ENCODE measurements around the gene PRICKLE1. TPM values are rescaled to one million over a fixed set of nuclear protein-coding genes. Genes with fewer than 3 reads are reported as not detected.

The PRICKLE1 gene
- total and polyA plus RNA-seq, 9 of the 15 experiments (the other 6 are each of a cell fraction or from before 2014, with no cell fraction given), result 0.22 to 0.85 (median 0.31) TPM

DNA sequence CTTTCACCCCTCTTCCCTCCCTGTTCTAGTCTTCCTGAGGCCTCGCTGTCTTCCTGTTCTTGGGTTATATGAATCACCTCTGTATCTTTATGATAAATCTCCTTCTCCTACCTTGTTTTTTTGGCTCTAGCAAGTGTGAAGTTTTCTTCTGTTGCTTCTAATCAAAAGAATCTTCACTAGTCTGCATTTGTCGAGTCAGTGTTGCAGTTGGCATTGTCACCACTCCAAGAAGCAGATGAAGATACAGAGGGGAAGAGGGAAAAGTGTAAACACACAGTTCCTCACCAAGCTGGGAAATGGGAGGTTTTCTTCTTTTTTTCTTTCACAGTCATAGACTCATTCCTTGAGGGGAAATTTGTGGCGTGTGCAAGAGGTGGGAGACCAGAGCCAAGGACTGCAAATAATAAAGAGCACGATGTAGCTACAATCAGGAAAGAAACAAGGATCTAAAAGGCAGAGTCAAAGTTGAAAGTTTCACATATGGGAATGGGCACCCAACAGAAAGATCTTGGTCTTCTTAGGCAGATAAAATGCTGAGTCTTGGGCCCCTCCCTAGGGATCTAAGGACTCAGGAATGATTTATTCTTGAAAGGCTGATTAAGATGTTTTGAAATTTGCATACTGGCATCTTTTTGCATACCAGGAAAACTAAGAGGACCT, 22.2 kb upstream of the PRICKLE1 start:
- no peaks in the 10 kb centered on the region for H3K79me2 ChIP-seq (ENCODE audit: control insufficient read depth, insufficient read depth, low read length)
- ATAC-seq, result no peak
- FAIRE-seq, result no peak
- H3K27ac ChIP-seq (ENCODE audit: extremely low read depth, low read depth, low read length), result no peak overlapping the region
- ChIA-PET CTCF (ENCODE audit: low intra/inter-chr PET ratio) (no interaction called here), POLR2A (no interaction called here)
- no peak overlapping the region for H3K4me2 ChIP-seq (ENCODE audit: insufficient read depth, low read length)
- no peaks in the 10 kb centered on the region for H3K27me3 ChIP-seq (ENCODE audit: control insufficient read depth in 2 of 2, insufficient read depth in 2 of 2, low read length in 2 of 2)
- DNase-seq (ENCODE audit: extremely low read depth in 1 of 4, low spot score in 3 of 4), result no peak
- no peaks in the 10 kb centered on the region for H3K4me1 ChIP-seq (replicated peaks in 1 of 2; ENCODE audit: control insufficient read depth in 2 of 2, insufficient read depth in 2 of 2, low read length in 2 of 2)
- no peak overlapping the region for H3K4me3 ChIP-seq
- H3K9ac ChIP-seq (ENCODE audit: insufficient read depth in 1 of 2, low read depth in 2 of 2, low read length in 2 of 2), result no peak overlapping the region
- H4K20me1 ChIP-seq (replicated peaks; ENCODE audit: control insufficient read depth, insufficient read depth, low read length), result no peaks in the 10 kb centered on the region
- no TSS peak for BruUV-seq (replicated peaks)
- no peaks in the 10 kb centered on the region for H3K9me3 ChIP-seq (replicated peaks; ENCODE audit: control insufficient read depth, insufficient read depth, low read depth, low read length)
- WGBS (ENCODE audit: insufficient coverage, low coverage, missing lambda C conversion rate), result 0% methylated on average over 3 of the region's 4 CpGs
- intact Hi-C loops (cut with micrococcal nuclease), result no loop called here
- H3K36me3 ChIP-seq (ENCODE audit: control insufficient read depth, insufficient read depth, low read length), result no peaks in the 10 kb centered on the region
- H2AFZ ChIP-seq (ENCODE audit: low read depth, low read length), result no peak overlapping the region
- no peak for TF ChIP-seq AFF4 (CRISPR knock-in tag; IDR thresholded peaks at IDR 0.05)
- no peak for TF ChIP-seq RCOR1 (IDR thresholded peaks at IDR 0.05; ENCODE audit: borderline replicate concordance in 1 of 2, low read depth in 2 of 2, low read length in 2 of 2)
- TF ChIP-seq CAMTA2 (CRISPR knock-in tag; conservative IDR thresholded peaks at IDR 0.05), result no peak
- TF ChIP-seq FOXA3 (CRISPR knock-in tag; conservative IDR thresholded peaks at IDR 0.05 in 1 of 2, IDR thresholded peaks at IDR 0.05 in 1 of 2), result no peak
- no peak for TF ChIP-seq SRSF1 (IDR thresholded peaks at IDR 0.05; ENCODE audit: low read depth, low read length)
- no peak for TF ChIP-seq ZNF512 (tag; IDR thresholded peaks at IDR 0.05)
- peak; percentile 91; the same call in 1 of the 2 replicates for TF ChIP-seq ZNF583 (CRISPR knock-in tag; IDR thresholded peaks at IDR 0.05)
- in situ Hi-C loops (cut with MboI), result no loop called here
- H3K9me1 ChIP-seq (ENCODE audit: control insufficient read depth, insufficient read depth, low read length), result no peaks in the 10 kb centered on the region
